ENCODE data around the gene ACBD4.

ACBD4 gene

DNA sequence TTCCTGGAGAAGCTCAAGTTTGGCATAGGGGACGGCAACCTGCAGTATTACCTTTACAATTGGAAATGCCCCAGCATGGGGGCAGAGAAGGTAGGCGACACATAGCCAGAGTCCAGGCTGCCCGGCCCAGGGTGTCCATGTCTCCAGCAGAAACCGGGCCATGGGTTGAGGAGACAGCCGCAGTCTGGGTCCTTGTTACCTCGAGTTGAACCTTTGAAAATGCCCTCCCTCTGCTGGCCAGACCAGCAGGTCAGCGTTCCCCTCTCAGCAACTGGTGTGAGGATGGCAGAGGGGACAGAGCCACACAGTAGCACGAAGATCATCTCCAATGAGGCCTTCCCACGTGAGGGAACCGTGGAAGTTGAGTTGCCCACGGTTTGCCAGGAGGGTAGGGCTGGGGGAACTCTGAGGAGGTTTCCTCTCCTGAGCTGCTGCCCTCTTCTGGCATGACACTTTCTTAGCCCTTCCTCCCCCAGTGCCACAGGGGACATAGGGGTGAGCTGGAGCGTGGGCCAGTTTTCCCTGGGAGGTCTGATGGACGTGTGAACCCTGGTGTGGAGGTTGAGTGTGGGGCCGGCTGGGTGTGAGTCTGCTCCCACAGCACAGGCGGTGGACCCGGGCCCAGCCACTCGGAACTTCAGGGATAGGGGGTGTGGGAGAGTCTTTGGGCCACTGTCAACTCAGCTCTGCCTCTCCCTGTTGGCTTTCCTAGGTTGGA is 30.4 kb upstream of the ACBD4 start:
- DNase-seq, result no peak

DNA sequence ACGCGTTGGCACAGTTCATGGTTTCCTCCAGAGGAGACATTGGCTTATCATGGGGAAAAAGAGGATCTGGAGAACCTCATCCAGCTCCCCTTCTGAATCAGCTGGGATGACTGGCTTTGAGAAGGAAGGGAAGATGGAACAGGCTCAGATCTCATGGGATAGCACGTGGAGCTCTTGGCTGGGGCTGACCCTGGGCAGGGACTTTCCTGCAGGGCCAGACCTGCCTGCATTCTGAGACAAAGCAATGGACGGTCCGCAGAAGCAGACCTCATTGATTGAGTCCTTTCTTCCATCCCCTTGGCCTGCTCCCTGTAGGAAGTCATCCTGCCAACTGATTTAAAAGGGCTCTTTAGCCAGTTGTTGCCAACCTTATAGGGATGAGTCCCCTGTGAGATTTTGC is 29.4 kb upstream of the ACBD4 start:
- DNase-seq, result no peak

DNA sequence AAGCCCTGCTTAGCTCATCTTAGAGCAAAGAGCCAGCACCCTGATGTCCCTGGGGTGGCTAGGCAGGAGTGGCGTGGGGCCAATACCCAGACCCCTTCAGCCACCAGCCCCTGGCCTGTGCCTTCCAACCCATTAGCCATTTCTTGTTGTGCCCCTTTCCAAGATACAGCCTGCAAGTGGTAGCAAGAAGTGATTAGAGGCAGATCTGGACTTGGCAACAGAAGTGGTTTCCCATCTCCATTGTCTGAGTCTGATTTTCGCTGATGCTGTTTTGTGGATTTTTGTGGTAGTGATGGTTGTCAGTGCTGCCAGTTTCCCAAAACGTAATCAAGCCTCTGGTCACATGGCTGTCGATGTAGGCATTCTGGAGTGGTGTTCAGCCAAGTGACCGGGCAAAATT is 28.9 kb upstream of the ACBD4 start:
- DNase-seq, result no peak

DNA sequence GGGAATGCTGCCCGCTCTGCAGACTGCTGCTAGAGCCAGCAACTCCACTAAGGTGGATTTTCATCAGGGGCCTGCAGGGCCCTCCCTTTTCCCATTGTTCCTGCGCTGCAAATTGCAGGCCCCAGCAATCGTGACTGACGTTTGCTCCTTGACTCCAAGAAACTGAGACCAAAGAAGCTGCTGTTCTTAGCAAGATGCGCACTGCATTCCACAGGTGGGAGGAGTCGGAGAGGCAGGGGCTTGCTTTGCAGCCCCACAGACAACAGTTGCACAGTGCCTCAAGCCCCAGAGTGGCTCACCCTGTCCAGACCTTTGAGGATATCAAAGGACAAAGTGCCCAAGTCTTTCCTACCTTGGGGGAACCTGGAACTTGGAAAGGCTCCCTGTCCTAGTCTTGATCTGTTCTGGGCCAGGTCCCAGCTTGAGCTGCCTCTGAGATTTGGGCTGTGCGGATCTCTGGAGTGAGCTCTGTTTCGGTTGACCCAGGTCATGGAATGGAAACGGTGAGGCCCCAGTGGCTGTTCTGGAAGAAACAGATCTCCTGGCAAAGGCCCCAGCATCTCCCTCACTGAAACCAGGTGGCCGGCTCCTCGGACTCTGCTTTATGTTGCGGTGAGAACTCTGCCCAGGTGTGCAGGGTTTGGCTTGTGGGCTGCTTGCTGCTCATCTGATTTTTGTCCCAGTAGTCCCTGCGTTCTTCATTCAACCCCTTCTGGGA is 28.0 kb upstream of the ACBD4 start:
- no peak for DNase-seq

- no peak for DNase-seq
These were observed 27.4 kb upstream of the ACBD4 start for GRCh38 chr17:45108051-45108450.

DNA sequence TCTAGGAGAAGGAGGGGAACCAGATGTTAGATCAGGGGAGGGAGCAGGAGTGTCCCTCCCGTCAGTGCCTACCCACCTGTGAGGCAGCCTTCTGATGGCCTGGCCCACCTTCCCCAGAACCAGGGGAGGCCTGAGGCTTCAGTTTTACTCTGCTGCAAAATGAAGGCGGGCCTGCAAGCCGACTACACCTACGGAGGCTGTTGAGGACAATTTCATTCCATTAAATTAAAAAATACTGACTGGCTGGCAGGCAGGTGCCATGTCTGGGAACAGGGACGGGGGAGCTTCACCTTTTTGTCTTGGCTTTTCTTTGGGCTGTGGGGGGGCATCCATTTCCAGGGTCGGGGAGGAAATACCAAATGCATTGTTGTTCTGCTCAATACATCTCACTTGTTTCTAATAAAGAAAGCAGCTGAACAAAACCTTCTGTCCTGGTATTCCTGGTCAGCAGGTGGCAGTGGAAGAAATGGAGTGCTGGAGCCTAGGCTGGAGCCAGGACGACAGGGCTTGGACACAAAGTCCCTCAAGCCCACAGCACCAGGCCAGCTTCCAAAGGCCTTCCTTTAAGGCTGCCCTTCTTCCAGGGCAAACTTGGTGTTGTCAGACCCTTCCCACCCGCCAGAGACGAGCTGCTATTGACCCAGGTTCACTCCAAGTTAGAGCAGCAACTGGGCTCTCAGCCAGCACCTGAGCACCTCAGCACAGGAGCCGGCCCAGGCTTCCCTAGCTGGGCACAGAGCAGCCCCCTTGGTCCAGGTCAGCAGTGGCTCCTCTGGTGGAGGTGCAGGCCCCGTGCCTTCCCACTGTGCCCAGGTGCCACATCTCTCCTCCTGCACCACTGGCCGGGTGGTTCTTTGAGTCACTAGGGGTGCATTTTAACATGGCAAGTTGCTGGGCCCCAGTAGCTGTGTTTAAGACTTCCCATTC is 26.6 kb upstream of the ACBD4 start:
- no peak for DNase-seq

- DNase-seq, result no peak
These were observed 24.5 kb upstream of the ACBD4 start for GRCh38 chr17:45110676-45111611.

GRCh38 chr17:45111850-45112249 is 23.6 kb upstream of the ACBD4 start:
- DNase-seq, result no peak

DNA sequence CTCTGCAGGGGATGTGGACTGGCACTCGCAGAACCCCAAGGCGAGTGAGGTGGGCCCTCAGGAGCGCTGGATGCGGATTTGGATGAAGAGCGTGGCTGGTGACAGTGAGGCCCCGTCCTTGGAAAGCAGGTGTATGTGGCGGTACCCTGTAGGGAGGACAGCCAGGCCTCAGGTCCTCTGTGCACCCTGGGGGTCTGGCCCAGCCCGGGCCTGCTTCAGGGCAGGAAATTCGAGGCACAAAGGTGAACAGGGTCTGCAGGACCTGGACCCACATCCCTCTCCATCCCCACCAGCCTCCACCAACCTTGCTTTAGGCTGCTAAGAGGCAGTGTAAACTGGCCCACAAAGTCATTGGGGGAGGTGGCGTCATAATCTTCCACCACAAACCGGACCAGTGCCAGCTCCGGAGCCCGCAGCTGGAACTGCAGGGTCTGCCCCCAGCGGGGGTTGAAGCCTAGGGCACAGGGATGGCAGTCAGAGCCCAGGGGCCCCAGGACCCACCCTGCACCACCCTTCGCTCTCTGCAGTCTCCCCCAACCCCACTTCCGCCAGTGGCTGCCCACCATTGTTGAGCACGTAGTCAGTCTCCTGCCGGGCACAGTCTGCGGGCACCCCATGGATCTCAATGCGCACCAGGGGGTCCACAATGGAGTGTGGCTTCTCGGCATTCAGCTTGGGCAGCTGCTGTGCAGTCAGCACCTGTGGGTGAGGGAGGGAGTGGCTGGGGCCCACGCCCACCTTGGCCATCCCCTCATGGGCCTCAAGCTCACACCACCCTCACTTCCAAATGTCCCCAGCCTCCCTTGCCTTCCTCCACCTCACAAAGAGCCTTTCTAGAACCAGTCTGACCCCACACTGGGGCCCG is 22.7 kb upstream of the ACBD4 start:
- no peak for DNase-seq

GRCh38 chr17:45113424-45113754 is 22.1 kb upstream of the ACBD4 start:
- DNase-seq, result no peak

DNA sequence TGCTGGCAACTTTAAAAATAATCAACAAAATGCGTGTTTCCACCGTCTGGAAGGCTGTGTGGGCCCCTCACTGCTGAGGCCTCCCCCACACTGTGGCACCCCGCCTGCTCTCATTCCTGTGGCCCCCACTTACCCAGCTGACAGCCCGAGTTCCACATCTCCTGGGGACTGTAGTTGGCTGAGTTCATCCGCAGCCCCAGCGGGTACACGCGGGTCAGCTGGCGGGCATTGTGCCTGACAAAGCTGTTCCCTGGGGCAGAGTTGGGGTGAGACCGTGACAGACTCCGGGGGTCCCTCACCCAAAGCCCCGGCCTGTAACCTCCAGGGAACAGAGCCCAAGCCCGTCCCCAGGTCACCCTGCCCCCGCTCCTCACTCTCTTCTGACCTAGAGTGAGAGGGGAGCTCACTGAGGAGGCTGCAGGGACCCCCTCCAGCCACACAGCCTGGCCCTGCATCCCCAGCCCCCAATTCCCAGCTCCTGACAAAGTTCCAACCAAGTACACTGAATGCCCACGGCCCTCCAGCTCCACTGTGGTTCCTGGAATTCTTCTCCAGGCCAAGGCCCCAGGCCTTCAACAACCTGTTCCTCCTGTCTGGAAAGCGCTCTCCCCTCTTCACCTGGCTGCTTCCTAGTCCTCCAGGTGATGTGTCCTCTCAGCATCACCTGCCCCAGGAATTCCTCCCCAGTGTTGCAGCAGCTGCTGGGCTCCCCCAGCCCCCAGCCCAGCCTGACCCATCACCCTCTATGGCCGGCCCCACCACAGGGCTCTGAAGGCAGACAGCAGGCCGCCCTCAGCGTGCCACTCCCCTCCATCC is 21.2 kb upstream of the ACBD4 start:
- no peak for DNase-seq

DNA sequence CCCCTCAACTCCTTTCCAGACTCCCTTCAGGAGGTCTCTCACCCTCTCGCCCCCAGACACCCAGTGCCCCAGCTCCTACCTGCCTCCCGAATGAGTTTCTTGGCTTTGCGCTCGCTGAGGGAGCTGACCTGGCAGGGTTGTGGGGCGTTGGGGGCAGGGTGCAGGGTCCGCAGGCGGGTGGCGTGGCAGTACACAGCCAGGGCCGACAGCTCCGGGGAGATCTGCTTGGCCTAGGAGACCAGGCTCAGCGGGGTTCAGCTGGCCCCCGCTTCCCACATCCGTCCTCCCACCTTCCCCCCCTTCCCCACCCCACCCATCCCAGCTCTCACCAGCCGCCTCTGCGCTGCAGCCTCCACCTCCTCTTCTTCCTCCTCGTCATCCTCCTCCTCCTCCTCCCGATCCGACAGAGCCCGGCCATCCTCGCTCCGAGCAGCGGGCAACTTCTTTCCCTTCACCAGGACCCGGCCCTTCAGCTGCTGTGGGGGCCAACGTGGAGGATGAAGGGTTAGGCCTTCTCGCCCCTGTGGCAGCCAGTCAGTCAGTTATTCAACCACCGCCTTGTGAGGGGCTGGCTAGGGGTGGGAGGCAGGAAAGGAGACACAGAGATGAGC is 20.4 kb upstream of the ACBD4 start:
- no peak for DNase-seq

GRCh38 chr17:45115871-45116270 is 19.6 kb upstream of the ACBD4 start:
- no peak for DNase-seq

DNA sequence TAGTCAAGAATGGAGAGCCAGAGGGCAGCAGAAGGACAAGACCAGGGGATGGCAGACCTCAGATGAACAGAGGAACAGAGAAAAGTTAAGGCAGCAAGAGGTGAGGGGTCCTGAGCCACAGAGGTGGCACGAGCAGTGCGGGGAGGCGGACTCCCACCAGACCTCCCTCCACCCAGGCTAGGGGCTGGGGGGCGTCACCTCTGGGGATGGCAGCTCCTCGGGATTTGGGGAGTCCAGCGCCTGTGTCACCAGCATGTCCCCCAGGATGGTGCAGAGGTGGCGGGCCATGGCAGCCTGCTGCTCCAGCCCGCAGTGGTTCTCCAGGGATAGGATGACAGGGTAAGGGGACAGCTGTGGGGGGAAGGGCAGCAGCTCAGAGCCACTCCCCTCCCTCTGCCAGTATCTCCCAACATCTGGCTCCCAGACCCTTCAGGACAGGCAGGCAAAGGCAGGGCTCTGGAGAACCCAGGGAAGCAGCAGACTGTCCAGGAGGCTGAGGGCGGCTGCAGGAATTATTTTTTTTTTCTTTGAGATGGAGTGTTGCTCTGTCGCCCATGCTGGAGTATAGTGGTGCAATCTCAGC is 19.0 kb upstream of the ACBD4 start:
- no peak for DNase-seq

DNA sequence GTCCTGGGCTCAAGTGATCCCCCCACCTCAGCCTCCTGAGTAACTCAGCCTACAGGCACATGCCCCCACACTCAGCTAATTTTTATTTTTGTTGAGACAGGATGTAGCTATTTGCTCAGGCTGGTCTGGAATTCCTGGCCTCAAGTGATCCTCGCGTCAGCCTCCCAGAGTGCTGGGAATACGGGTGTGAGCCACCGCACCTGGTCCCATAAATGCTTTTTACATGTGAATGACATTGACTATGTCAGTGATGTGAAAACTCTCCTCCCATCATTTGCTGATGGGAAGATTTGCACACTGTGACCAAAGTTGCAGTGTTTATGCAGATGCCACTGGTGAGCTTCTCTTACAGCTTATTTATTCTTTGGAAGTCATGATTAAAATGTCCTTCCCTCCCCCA is 18.2 kb upstream of the ACBD4 start:
- DNase-seq, result no peak

GRCh38 chr17:45117848-45118646 is 17.4 kb upstream of the ACBD4 start:
- DNase-seq, result no peak

DNA sequence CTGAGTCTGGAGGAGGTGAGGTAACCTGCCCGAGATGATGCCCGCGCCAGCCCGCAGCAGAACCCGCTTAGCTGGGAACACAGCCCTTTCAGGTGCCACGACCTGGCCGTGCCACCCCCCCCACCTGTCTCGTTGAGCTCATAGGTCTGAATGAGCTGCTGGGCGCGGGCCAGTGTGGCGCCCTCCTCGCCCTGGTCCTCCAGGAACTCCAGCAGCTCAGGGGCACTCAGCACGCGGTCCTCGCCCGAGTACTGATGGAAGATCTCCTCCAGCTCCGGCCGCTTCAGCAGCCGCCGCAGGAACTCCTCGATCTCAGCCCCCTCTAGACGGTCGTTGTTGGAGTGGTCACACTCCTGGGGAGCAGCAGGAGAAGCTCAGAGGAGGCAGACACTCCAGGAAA is 16.8 kb upstream of the ACBD4 start:
- DNase-seq, result no peak

DNA sequence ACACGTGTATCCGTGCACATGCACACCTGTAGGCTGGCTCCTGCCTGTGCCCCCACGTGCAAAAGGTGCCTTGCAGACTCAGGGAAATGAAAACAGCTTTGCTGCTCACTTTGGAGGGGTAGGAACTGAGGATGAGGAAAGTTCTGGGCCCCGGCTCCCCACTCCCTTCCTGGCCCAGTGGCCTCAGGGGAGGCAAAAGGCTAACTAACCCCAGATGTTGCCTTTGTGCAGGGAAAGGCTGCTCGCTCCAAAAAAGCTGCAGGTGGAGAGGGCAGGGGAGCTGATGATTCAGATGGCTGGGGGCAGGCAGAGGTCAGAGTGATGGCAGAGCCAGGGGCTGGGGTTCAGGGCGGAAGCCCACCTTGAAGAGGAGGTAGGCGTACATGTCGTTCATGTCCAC is 15.5 kb upstream of the ACBD4 start:
- DNase-seq, result no peak

- DNase-seq, result no peak
These were observed 14.9 kb upstream of the ACBD4 start for GRCh38 chr17:45120558-45120957.
